Mesothelial cell of epicardium (in vitro differentiated cells): ENCODE data around the gene GEMIN7. TPM values are rescaled to one million over a fixed set of nuclear protein-coding genes. Genes with fewer than 3 reads are reported as not detected.

Source experiments
- DNase-seq, 2 experiments: peaks; one replicate each; pipeline ENCODE4 v3.0.0; 2021; ENCODE audit warnings: low spot score in 2 of 2; ENCODE audit not compliant: unreplicated experiment in 2 of 2
- H3K27ac Mint-ChIP-seq: 2 replicates; pipeline ENCODE4 v1.8.0; 2021; ENCODE audit warnings: mixed read lengths
- H3K27me3 Mint-ChIP-seq: 2 replicates; pipeline ENCODE4 v1.8.0; 2021; ENCODE audit warnings: low read depth, mixed read lengths
- H3K36me3 Mint-ChIP-seq: 2 replicates; pipeline ENCODE4 v1.8.0; 2021; ENCODE audit warnings: mixed read lengths
- H3K4me1 Mint-ChIP-seq: 2 replicates; pipeline ENCODE4 v1.8.0; 2021; ENCODE audit warnings: mixed read lengths
- H3K4me3 Mint-ChIP-seq: 2 replicates; pipeline ENCODE4 v1.8.0; 2021; ENCODE audit warnings: mild to moderate bottlenecking, moderate library complexity, mixed read lengths
- H3K9me3 Mint-ChIP-seq: 2 replicates; pipeline ENCODE4 v1.8.0; 2021; ENCODE audit warnings: mixed read lengths
- total RNA-seq: library from RNA; stranded (reverse); gene quantifications from 3 replicates; pipeline ENCODE4 v1.2.1, GENCODE V29; 2021
- TF ChIP-seq, protein P1 (sequence below): fragments of 200-600 bp; sonication (generic); IDR thresholded peaks from one replicate; pipeline ENCODE4 v1.5.0; 2021; ENCODE audit warnings: antibody characterized with exemption; ENCODE audit not compliant: unreplicated experiment

The GEMIN7 gene
- total RNA-seq, 1 donor from 2014 or later: 27.5 TPM

DNA sequence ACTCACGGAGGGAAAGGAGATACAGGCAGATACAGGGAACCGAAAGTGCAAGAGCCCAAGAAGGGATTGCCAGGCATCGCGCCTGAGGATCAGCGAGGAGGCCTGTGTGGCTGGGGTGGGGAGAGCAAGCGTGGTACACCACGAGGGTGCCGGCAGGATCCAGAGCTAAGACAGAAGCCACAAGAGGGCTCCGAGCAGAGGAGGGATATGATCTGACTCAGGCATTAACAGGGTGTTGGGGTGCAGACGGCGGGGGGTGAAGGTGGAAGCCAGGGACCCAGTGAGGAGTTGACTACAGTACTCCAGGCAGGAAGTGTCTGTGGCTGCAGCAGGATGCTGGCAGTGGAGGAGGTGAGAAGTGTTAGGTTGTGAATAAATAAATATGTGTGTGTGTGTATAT is 8.5 kb downstream of the GEMIN7 start:
- DNase-seq: no peak
- Mint-ChIP-seq H3K27me3 (no peaks in the 10 kb centered on the region), H3K9me3 (no peaks in the 10 kb centered on the region), H3K36me3 (peaks cover 10% of the 10 kb centered on the region), H3K4me3 (no peak overlapping the region), H3K4me1 (peaks cover 10% of the 10 kb centered on the region), H3K27ac (no peak overlapping the region)
- TF ChIP-seq, protein P1, sequence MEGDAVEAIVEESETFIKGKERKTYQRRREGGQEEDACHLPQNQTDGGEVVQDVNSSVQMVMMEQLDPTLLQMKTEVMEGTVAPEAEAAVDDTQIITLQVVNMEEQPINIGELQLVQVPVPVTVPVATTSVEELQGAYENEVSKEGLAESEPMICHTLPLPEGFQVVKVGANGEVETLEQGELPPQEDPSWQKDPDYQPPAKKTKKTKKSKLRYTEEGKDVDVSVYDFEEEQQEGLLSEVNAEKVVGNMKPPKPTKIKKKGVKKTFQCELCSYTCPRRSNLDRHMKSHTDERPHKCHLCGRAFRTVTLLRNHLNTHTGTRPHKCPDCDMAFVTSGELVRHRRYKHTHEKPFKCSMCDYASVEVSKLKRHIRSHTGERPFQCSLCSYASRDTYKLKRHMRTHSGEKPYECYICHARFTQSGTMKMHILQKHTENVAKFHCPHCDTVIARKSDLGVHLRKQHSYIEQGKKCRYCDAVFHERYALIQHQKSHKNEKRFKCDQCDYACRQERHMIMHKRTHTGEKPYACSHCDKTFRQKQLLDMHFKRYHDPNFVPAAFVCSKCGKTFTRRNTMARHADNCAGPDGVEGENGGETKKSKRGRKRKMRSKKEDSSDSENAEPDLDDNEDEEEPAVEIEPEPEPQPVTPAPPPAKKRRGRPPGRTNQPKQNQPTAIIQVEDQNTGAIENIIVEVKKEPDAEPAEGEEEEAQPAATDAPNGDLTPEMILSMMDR: no peak

DNA sequence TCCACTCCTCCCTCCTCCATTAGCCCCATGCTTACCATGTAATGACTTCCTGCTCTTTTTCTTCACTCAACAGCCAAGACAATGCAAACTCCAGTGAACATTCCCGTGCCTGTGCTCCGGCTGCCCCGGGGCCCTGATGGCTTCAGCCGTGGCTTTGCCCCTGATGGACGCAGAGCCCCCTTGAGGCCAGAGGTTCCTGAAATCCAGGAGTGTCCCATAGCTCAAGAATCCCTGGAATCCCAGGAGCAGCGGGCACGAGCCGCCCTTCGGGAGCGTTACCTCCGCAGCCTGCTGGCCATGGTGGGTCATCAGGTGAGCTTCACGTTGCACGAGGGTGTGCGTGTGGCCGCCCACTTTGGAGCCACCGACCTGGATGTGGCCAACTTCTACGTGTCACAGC is 11.0 kb downstream of the GEMIN7 start:
- H3K36me3 Mint-ChIP-seq: peaks cover 10% of the 10 kb centered on the region
- no peak for DNase-seq
- TF ChIP-seq, protein P1: no peak
- no peaks in the 10 kb centered on the region for H3K9me3 Mint-ChIP-seq
- no peak overlapping the region for H3K27ac Mint-ChIP-seq
- peaks cover 26% of the 10 kb centered on the region for H3K4me1 Mint-ChIP-seq
- no peaks in the 10 kb centered on the region for H3K27me3 Mint-ChIP-seq
- H3K4me3 Mint-ChIP-seq: no peak overlapping the region

DNA sequence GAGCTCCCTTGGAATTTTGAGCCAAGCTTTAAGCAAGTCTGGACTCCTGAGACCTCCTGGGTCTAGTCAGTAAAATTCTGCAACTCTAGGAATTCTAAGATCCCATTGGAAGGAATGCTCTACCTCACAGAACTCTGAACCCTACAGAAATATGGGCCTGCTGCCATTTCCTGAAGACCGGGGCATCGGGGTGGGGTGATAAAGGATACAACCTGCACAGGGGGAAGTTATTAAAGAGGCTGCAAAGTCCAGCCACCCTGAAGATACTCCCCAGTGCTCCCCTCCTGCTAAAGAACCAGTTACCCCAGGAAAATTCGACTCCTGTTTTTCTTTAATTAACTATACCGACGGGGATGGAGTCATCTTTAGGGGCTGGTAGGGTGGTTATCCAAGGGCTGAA is 11.5 kb downstream of the GEMIN7 start:
- Mint-ChIP-seq H3K4me1 (peaks cover 26% of the 10 kb centered on the region), H3K27me3 (no peaks in the 10 kb centered on the region), H3K36me3 (peaks cover 10% of the 10 kb centered on the region), H3K27ac (peak overlapping the region; percentile 99), H3K9me3 (no peaks in the 10 kb centered on the region), H3K4me3 (peak overlapping the region; percentile 81)
- TF ChIP-seq, protein P1: no peak
- no peak for DNase-seq

DNA sequence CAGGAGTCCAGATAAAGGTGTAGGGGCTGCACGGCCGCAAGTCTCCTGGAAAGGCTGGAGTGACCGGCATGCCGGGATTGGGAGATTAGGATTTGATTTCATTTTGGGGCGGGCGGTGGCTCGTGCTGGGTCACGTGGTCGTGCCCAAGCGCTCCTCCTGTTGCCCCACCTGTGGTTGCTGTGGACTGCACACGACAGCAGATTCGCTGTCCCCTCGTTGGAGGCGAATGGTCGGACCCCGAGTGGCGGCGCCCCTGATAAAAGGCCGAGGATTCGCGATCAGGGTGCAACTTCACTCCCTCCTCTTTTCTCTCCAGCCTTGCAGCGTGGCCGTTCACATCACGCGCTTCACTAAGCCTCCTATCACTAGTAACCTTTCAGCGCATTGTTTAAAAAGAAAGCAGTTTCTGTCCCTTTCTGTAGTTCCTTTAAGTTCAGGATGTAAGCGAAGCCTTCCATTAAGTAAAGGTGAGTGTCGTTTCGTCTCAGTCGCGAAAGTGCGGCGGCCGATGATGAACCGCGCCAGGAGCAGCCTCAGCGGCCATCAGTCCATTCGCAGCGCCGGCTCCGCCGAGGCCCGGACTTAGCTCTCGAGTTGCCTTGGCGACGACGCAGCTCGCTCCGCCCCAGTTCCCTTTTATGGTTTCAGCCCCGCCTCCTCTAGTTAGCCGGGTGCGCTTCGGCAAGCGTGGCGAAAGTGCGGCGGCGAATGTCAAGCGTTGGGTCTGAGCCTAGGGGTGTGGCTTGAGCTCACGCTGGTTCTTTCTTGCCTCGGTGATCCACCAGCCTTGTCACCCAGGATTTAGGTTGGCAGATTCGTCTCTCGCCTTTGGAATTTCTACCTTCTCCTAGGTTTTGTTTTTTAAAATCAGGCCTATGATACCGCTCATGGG is 12.2 kb downstream of the GEMIN7 start:
- Mint-ChIP-seq H3K27me3 (no peaks in the 10 kb centered on the region), H3K36me3 (peaks cover 10% of the 10 kb centered on the region), H3K4me3 (peak overlapping the region; percentile 81), H3K4me1 (peaks cover 30% of the 10 kb centered on the region), H3K27ac (peak overlapping the region; percentile 99), H3K9me3 (no peaks in the 10 kb centered on the region)
- TF ChIP-seq, protein P1: no peak
- DNase-seq: peak; percentile 95 to 99

DNA sequence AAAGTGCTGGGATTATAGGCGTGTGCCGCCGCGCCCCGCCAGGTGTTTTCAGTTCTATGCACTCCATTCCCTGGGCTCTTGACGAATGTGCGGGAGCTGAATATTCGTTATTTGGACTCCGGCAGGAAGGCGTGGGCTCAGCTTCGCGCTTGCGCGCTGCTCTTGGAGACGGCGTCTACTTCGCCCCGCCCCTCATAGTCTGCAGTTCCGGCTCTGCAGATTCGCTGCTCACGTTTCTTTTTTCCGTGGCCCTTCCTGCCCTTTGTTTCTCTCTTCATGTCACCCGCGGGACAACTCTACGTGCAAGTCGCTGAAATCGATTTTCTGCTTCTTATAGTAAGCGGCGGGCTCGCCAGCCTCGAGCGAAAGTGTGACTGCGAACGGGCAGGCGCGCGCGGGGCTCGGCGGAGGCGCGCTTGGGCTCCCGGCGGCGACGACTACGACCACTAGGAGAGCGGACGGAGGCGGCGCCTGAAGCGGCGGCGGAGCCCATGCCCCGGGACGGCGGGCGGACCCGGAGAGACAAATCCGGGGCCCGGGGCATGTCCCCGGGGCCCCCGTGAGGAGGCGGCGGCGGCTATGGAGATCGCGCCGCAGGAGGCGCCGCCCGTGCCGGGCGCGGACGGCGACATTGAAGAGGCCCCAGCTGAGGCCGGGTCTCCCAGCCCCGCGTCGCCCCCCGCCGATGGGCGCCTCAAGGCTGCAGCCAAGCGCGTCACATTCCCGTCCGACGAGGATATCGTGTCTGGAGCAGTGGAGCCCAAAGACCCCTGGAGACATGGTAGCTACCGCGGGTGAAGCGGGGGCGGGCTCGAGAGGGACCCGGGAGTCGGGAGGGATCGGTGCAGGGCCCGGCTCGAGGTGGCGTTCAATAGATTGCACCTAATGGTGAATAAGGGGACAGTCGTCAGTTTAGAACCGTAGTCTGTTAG is 14.0 kb downstream of the GEMIN7 start, which contains the start of gene PPP1R37:
PPP1R37 (plus strand) TSS at position 433 of the 932 bp plus-strand sequence; CDS start at position 580, 147 bp downstream.
- peaks cover 5% of the 10 kb centered on the region for H3K36me3 Mint-ChIP-seq
- peaks cover 44% of the 10 kb centered on the region for H3K4me1 Mint-ChIP-seq
- peak within 1 kb of the TSS; percentile 81 for H3K4me3 Mint-ChIP-seq

More for the DNA sequence above, 14.0 kb downstream of the GEMIN7 start, which contains the start of gene PPP1R37:
- Mint-ChIP-seq H3K27me3 (no peaks in the 10 kb centered on the region), H3K27ac (peak within 1 kb of the TSS; percentile 99), H3K9me3 (no peaks in the 10 kb centered on the region)
- DNase-seq: peak; percentile 90 to 94
- TF ChIP-seq, protein P1: no peak
